NK-92 treated with Interleukin-12 subunit alpha and Interleukin-12 subunit beta, amount 100 ng/mL, for 24 hours (cell line): Measurements from ENCODE around the gene CUEDC2.

Source experiments
- DNase-seq: peaks from one replicate; lab custom pipeline; 2025; lab: John Stamatoyannopoulos, UW

The CUEDC2 gene

GRCh38 chr10:102424916-102425315 is 7.5 kb downstream of the CUEDC2 start:
- no peak for DNase-seq

DNA sequence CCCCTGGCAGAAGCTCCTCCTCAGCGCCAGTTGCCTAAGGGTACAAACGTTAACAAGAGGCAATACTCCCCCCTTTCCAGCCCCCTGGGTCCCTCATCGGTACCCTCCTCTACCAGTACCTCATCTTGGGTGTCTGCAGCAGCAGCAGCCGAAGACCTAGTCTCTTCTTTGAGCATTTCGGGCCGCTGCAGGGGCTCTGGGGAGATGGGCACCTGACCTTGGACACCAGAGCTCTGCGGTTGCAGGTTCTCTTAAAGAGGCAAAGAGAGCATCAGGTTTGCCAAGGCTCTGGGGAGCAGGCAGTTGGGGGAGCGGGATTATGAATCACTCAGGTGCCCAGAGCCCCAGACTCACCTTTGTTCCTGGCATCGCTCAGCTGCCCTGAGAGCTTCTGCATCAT is 8.2 kb downstream of the CUEDC2 start:
- no peak for DNase-seq

GRCh38 chr10:102423372-102423968 is 8.9 kb downstream of the CUEDC2 start:
- no peak for DNase-seq

- DNase-seq, result peak; percentile 40
Observed at GRCh38 chr10:102422545-102423129, 9.7 kb downstream of the CUEDC2 start.

- DNase-seq, result no peak
Observed at GRCh38 chr10:102421757-102422512, 10.4 kb downstream of the CUEDC2 start.

- no peak for DNase-seq
Observed at GRCh38 chr10:102421507-102421756, 10.9 kb downstream of the CUEDC2 start.

- peak; percentile 91 for DNase-seq
Observed at GRCh38 chr10:102420714-102421506, 11.5 kb downstream of the CUEDC2 start, which contains the start of gene FBXL15. FBXL15 (plus strand) TSS chr10:102420836; CDS start chr10:102421130, 294 bp downstream.

DNA sequence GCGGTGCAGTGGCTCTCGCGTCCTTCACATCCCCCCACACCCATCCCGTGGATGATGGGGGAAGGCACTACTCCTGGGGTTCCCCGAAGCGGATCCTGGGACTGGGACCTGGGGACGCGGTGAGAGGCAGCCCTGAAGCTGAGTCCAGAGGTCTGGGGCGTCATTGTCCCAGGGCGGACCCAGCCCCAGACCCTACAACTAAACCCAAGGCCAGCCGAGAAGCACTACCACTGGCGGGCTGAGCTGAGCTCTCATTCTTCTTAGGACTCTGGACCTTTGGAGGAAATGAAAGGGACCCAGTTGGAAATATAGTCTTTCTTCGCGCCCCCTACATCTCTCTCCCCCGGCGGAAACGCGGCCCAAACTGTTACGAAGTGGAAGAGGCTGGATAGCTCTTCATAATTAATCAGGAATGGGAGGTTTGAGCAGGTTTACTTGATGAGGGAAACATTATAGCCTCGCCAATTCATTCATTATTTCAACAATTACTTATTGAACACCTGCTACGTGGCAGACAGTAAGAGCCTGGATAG is 12.1 kb downstream of the CUEDC2 start:
- DNase-seq, result no peak

DNA sequence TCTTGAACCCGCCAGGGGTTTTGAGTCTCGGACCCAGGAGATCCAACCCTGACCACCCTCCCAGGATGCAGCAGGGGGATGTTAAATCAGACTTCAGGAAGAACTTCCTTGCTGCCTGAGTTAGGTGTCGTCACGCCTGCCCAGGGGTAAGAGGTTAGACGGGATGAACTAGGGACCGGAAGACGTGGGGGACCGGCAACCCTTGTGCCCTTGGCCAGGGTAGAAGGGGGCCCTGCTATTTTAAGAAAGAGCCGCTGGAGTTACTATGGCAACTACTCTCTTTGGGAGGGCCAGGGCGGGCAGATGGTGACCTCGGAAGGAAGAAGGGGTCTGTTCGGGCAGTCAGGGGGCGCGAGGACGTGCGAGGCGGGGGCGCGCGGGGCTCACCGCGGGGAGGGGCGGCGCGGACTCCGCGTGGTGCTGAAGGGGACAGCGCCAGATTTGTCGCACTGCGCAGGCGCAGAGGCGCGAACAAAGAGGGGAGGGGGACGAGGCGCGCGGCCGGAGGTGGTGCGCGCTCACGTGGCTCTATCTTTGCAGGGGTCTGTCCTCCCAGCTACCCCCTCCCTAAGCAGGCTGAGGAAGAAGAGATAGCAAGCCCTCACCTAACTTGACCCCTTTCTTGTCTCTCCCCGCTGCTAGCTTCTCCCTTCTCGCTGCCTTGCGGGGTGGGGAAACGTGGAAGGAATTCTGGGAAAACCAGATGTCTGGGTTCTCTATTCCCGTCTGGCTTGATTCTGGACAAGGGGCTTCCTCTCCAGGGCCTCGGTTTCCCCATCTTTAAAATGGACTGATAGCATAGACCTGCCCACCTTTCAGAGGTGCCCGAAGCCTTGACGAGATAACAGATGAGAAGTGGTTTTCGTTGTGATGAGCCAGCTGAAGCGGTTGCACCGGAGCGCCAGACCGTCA is 12.8 kb downstream of the CUEDC2 start:
- peak; percentile 48 for DNase-seq

DNA sequence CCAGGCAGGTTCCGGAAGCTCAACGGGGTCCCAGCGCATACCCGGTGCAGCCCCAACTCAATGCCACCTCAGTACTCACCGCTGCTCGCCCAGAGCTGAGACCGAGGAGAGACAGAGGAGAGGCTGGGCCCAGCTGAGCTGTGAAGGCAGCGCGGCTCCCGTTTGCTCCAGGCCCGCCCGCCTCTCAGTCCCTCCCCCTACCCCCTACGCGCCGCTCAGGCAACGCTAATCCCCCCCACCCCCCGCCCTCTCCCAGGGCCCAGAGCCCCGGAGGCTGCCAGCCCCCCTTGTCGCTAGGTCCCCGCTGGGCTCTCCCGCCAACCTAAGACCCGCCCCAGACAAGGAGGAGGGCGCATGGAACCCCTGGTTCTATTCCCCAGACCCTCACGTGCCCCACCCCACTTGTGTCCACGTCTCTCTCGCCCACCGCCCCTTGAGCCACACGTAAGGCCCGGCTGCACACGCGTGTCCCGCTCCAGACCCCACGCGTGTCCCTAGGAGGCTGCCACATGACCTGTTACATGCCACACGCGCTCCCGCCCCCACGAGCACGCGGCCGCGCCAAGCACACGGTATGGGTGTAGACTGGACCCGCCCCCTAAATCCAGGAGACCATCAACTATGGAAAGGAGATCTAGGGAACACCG is 13.6 kb downstream of the CUEDC2 start, which contains the start of gene PSD:
PSD (minus strand) TSS at position 164 of the 647 bp plus-strand sequence. CDS start 1,747 bp downstream, outside the sequence.
- DNase-seq, result no peak

DNA sequence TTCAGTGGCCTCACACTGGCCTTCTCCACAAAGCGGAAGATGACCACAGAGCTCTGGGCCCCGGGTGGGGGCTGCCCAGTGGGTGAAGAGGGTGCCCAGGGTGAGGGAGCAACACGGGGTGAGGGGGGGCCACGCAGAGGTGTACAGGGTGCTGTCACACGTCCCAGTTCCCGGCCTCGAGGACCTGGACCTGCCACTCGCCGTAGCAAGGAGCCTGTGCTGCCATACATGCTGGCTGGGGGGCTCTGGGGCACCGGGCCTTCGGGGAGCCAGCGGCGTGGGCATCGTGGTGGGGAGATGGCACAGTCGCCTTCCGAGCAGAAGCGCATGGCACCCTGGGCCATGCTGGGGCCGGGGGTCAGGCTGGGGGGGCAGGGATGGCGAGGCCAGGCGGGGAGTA is 15.7 kb downstream of the CUEDC2 start:
- DNase-seq, result no peak

GRCh38 chr10:102416283-102416682 is 16.1 kb downstream of the CUEDC2 start:
- DNase-seq, result no peak

DNA sequence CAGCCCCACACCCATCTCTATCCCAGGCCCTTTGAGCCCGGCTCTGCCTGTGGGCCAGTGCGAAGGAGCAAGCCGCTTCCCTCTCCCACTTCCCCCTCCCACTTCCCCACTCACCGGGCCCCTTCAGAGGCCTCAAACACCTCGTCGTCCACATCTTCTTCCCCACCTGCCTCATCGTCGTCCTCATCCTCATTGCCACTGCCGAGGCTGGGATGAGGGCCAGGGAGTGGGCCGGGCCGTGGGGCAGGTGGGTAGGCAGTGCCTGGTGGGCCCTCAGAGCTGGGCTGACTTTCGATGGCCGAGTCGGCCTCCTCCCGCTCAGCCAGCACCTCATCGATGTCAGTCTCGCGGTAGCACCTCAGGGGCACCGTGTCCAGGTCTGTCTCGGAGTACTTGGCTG is 17.6 kb downstream of the CUEDC2 start:
- no peak for DNase-seq

DNA sequence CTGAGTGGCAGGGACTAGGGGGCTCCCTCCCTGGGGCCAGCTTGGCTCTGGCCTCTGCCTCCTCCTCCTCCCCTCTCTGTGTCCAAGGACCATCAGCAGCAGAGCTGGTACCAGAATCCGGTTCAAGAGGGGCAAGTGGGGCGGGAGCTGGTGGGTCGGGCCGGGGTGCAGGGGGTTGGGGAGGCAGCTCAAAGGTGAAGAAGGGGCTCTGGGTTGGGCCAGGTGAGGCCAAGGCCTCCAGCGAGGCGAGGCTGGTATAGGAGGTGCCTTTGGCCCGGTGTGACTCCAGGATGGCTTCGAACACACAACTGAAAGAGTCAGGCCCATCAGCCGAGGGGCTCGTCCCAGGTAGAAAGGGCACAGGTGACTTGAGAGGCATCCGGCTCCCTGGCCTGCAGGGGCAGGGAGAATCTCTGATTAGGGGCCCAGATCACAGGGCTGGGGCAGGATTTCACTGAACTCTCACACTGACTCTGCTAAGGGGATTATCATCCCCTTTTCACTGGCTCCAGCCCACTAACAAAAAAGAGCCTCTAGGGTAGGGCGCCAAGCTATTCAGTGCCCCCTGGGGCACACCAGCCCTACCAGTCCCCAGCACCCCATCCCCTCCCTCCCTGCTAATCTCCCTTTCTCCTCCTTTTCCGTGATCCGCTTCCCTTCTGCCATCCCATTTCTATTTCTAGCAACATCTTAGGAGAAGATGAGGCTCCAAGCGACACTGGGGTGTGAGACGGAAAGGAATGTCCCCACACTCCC is 18.4 kb downstream of the CUEDC2 start:
- DNase-seq, result no peak

GRCh38 chr10:102413053-102413705 is 19.2 kb downstream of the CUEDC2 start:
- DNase-seq, result peak; percentile 48

DNA sequence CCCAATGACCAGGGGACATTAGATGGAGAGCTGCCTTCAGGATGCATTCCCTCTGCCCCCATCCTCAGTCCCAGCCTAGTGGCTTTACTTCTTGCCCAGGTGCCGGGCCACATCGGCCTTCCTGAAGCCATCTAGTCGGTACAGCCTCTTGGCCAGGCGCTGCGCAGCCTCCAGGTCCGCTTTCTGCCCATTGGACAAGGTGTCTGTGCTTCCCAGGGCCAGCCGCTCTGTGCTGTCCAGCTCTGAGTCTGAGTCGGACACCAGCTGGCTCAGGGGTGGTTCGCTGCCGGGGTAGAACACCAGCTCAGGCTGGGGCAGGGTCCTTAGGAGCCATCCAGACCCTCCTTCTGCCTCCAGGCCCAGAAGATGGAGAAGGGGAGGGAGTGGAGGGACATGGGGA is 20.1 kb downstream of the CUEDC2 start:
- DNase-seq, result no peak

- no peak for DNase-seq
Observed at GRCh38 chr10:102411341-102412255, 20.8 kb downstream of the CUEDC2 start.

GRCh38 chr10:102410429-102411073 is 21.8 kb downstream of the CUEDC2 start:
- no peak for DNase-seq
